ENCODE data around the gene PTPN2.
A peak's percentile ranks its signal among the peaks of the same experiment; 100 is the strongest.
"Not testable (repeated sequence)": the region's sequence is repeated elsewhere in the genome, so short reads cannot be mapped to it uniquely, and the experiment has no call there.

The PTPN2 gene

DNA sequence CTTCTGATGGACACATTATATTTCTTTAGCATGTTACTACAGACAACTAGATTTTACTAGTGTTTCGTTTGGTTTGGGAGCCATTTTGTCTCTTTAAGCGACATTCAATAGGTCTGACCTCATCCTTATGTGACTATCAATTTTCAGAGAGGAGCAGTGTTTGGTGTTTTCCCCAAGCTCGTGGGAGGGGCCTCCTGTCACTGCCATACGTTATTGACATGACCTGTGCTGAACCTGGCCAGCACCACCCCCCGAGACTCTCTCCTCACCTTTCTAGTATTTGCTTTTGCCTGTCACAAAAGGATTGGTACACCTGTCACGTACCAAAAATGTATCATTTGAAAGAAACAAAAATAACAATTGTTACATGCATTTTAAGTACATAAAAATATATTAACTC lies 111.9 kb downstream of the PTPN2 start:
- DNase-seq (ENCODE audit: low spot score), result no peak

DNA sequence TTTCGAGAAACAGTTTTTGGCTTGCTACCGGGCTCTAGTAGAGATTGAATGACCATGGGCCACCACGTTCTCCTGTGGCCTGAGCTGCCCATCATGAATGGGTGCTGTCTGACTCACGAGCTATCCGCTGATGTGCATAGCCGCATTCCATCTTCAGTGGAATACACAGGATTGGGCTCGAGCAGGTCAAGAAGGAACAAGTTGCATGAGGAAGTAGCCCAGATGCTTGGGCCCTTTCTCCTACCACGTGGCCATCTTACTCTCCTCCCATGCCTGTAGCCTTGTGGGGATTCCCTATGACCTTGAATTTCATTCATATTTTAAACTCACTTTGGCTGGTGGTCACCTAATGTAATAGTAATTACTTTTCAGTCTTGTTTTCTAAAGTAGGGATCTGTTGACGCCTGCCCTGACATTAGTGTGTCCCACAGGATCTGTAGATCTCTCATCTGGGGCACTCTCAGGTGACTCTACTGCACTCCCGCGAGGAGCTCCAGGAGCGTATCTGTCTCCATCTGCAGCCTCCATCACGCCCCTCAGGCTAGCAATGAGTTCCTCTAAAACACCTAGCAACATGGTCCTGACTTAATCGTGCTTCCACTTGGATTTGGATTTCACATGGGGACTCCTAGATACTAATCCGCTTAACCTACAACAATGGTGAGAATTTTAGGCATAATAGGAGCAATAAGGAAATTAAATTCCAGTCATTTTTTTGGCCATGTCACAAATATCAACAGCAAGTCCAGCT lies 113.4 kb downstream of the PTPN2 start:
- no peak for DNase-seq (ENCODE audit: low spot score)

DNA sequence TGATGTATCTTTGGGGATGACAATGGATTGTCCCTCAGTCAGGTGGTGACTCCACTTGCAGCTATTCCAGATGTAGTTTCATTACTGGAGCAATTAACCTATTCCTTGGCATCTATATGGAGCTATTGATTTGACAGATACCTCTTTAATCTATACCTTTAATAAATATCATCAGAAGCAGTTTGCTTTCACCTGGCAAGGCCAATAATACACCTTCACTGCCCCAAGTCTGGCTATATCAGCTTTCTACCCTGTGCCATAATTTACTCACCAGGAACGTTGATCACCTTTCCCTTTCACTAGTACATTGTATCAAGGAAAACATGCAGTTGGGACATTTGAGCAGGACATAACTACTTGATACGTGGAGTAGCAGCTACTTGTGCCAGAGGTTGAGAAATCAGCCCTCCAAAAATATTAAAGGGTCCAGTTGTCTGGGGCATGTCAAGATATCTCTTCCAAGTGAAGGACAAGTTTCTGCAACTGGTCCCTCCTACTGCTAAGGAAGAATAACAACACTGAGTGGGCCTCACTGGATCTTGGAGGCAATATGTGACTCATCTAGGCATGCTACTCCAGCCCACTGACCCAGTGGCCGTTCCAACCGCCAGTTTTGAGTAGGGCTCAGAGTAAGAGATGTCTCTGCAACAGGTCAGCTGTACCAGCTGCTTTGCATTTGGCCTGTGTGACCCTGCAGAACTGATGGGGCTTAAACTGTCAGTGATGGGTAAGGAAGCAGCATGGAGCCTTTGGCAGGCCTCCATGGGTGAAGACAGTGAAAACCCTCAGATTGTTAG lies 114.2 kb downstream of the PTPN2 start:
- DNase-seq (ENCODE audit: low spot score), result no peak

DNA sequence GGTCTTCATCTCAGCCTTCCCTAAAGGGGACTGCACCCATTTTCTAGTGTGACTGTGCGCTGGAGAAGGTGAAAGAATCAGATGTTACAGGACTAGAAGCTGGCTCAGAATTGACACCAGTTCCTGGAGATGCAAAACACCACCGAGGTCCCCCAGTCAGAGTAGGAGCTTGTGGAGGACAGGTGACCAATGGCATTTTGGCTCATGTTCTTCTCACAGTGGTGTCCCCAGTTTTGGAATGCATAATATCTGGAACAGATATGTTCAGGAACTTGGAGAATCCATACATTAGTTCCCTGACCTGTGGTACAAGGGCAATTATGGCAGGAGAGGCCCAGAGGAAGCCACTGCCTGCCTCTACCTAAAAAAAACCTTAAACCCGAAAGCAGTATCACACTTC lies 114.9 kb downstream of the PTPN2 start:
- no peak for DNase-seq (ENCODE audit: low spot score)

DNA sequence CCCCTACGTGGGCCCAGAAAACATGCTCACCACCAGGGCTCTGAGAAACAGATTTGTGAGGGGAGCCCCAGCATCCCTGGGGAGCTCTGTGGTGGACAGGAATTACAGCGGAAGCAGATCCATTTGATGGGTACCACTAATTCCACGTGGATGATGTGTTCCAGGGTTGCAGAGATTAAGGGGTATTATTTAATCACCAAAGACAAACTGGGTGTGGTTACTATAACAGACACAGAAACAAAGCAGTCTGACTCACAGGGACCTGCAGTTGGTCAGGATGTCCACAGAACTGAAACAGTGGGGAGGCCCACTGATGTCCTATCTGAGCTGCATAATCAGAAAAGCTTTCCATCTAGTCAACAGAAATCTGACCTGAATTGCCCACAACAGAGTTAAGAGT lies 115.4 kb downstream of the PTPN2 start:
- no peak for DNase-seq (ENCODE audit: low spot score)

DNA sequence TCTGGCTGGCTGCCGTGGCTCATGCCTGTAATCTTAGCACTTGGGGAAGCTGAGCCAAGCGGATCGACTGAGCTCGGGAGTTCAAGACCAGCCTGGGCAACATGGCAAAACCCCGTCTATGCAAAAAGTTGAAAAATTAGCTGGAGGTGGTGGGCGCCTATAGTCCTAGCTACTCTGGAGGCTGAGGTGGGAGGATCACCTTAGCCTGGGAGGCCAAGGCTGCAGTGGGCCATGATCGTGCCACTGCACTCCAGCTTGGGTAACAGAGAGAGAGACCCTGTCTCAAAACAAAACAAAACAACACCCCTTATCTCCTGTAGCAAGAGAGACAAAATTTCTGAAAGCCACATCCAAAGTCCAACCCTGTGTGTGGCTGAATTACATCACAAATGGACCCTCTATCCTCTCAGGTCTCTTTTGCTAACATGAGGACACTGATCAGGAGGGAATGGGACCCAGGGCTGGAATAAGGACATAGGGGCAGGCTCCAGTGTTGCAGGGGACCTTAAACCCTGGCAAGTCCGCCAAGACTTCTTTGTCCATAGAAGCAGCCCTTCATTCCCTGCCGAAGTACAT lies 116.4 kb downstream of the PTPN2 start:
- DNase-seq (ENCODE audit: low spot score), result no peak

DNA sequence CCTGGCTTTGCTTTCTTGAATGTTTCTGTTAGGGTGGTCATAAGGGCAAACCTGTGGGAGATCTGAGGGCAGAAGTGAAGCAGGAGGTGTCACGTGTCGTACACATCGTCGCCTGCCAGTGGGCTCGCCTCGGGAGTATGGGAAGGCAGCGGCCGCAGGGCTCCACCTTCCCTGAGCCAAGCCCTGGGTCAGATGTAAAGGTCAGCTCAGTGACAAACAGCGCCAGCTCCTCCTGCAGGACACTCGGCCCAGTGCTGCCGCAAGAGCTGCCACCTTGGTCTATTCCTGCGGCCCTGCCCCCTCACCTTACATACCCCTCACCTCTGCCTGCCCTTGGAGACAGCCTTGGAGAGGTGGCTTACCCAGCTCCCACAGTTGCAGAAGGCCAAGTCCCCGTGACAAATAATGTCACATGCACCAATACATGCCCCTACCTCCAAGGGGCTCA lies 117.0 kb downstream of the PTPN2 start:
- DNase-seq (ENCODE audit: low spot score), result no peak

DNA sequence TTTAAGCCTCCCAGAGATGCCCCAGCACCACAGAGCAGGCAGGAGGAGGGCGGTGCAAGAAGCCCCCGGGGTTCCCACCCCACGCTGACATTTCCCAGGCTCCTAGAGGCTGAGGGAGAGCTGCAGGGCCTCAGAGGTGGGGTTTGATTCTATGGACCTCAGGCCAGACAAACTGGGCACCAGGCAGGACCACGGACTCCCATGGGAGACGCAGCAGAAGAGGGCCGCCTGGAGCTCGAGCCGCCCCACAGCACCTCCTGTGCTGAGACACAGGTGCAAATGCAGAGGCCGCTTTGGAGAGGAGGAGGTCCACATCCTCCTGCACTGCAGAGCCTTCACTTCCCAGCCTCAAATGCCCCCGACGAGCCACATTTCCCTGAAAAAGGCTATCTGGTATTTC lies 118.5 kb downstream of the PTPN2 start:
- no peak for DNase-seq (ENCODE audit: low spot score)

DNA sequence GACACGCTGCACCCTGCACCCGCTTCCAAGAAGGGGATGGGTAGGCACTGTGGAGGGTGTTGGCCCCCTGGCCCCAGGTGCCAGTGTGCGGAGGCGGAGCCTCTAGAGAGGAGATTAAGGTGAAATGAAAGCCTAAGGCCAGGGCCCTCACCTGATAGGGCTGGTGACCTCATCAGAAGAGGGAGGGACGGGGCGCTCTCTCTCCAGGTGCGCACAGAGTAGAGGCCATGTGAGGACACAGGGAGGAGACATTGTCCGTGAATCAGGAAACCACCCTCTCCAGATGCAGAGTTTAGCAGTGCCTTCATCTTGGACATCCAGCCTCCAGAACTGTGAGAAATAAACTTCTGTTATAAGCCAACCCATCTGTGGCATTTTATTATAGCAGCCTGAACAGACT lies 118.9 kb downstream of the PTPN2 start:
- DNase-seq (ENCODE audit: low spot score), result no peak

DNA sequence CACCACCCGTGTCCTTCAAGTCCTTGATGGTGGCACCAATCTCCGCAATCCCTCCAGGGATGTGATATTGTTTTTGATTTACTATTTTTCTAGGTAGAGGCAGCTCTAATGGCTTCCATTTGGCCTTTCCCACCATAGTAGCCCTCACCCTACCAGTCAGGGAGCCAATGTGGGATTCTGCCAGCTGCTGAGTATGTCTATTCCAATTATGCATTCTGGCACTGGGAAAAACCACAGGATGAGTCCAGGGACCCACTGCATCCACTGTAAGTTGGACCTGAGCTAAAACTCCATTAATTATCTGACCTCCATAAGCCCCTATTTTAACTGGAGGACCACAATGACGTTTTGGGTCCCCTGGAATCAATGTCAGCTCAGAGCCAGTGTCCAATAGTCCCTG lies 125.5 kb downstream of the PTPN2 start:
- DNase-seq (ENCODE audit: low spot score), result not testable (repeated sequence)

DNA sequence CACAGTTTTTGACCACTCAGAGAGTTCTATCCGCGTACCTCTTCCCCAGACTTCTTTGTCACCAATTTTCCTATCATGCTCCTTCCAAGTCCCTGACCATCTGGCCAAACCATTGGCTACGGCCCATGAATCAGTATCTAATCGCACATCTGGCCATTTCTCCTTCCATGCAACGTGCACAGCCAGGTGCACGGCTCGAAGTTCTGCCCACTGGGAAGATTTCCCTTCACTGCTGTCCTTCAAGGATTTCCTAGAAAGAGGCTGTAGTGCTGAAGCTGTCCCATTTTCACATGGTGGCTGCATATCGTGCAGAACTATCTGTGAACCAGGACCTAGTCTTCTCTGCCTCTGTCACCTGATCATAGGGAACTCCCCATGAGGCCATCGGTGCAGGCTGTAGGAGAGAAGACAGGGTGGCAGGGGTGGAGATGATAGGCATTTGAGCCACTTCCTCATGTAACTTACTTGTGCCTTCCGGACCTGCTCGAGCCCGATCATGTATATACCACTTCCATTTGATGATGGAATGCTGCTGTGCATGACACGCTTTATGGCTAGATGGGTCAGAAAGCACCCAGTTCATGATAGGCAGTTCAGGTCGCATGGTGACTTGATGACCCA lies 127.3 kb downstream of the PTPN2 start:
- not testable (repeated sequence) for DNase-seq (ENCODE audit: low spot score)

DNA sequence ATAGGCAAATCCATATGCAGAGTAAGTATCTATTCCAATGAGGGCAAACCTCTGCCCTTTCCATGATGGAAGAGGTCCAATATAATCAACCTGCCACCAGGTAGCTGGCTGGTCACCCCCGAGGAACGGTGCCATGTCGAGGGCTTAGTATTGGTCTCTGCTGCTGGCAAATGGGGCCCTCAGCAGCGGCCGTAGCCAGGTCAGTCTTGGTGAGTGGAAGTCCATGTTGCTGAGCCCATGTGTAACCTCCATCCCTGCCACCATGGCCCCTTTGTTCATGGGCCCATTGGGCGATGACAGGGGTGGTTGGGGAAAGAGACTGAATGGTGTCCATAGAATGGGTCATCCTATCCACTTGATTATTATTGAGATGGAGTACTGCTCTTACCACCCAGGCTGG lies 128.4 kb downstream of the PTPN2 start:
- not testable (repeated sequence) for DNase-seq (ENCODE audit: low spot score)

DNA sequence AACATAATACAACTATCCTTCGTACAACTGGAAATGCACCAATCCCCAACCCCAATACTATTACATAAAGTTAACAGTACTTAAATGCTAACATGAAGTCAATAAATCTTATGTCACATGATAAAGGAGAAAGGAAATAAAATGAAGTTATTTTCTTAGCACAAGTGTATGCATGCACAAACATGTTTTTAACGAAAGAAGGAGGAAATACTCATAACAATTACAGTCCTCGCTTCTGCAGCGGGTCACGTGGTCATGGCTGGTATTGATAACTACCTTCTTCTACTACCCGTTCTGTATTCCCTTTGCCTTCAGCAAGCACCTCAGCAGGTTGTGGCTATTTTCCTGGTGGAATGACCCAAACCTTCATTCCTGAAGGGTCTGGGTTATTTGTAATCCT lies 129.5 kb downstream of the PTPN2 start:
- no peak for DNase-seq (ENCODE audit: low spot score)

DNA sequence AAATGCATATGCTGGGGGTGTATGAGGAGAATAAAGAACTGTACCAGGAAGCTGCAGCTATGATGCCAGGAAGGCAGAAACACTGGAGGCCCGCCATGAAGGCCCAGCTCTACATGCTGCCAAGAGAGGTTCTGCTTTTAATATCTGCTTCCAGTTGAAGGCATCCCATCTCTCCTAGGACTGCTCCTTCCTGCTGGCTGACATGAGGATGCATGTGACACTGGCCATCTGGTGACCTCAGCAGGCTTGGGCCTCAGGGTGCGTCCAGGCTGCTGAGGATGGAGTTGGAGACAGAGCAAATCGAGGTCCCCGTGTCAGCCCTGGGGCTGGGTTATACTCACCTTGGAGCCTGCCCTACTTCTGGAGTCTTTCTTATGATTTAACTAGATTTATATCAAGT lies 132.1 kb downstream of the PTPN2 start:
- DNase-seq (ENCODE audit: low spot score), result no peak

DNA sequence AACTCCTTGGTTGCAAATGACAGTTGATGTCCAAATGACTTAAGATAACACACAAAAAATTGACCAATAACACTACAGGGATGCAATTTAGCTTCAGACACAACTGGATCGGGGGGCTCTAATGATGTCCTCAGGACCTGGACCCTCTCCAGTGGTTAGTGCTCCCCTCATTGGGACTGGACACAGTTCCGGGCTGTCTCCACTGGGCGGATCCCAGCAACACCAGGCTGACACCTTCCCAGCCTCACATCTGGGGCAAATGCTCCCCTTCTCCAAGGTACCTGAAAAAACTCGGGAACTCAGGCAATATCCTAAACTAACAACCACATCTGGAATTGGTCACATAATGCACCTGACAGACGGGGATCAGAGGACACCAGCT lies 132.5 kb downstream of the PTPN2 start:
- DNase-seq (ENCODE audit: low spot score), result no peak

DNA sequence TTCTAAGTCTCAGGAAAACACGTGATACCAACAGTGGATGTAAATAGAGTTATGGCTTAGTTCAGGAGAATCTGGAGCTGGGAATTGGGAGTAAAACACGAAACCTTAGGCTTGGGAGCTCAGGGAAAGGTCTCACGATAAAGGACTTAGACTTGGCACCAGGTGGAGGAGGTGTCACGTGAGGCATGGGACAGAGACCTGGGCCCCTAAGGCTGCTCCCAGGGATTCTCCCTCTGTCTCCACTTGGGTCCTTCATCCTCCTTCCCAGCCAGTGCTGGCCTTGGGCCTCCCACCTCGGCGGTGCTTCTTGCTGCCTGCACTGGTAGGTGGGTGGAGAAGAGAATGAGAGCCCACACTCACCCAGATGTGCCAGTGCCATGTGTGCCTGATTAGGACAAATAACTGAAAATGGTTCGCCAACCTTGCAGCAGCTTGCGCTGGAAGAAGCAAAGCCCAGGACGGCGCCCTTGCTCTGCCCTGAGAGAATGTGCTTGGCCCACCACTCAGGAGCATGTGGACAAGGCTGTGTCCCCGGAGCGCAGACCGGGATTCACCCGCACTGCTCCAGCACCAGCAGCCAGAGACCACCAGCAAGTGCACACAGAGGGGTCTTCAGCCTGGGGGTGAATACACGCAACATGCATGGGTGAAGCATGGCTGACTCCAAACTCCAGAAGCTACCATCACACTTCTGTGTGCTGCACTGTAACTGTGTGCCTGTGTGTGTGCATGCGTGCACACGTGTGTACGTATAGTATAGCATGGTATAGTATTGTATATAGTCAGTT lies 133.1 kb downstream of the PTPN2 start:
- no peak for DNase-seq (ENCODE audit: low spot score)

DNA sequence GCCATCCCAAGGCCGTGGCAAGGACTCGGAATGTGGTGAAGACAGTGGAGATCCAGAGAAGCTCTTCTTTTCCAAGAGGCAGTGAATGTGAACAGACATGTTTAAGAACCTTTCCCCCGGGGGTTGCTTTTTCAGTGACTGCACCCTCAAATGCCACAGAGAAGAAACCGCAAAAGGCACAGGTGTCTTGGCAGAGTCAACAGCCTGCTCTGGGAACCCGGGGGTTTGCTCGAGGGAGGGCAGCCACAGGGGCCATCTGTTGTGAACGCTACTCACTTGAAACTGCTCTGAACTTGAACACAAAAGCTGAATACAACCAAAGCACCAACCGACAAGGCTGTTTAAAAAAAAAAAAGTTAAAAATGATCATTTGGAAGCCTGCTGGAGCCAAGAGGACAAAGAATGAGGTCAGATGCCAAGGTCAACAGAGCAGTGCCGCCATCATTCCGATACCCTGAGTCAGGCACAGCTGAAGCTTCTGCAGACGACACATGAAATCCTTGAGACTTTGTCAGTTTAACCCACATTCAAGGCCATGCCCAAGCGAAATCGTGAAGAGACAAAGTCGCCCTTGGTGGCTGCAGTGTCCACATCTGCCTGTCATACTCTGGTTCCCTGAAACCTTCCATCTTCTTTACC lies 133.8 kb downstream of the PTPN2 start:
- peak; percentile 4 for DNase-seq (ENCODE audit: low spot score)

DNA sequence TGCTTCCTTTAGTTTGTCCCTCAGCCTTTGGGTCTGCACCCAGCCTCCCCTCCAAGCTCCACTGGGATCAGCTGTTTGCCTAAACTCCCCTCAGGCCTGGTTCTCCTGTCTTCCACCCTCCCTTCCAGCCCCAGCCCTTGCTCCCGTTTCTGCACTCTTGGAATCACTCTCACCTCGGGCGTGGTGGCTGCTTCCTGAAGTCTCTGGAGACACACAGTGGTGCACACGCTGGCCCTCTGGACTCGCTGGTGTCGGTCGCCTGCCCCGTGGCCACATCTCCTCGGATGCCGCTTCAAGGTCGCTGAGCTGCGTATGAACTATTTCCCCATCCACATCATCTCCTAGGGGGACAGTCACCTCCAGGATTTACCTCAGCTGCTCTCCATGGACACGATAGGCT lies 134.9 kb downstream of the PTPN2 start:
- no peak for DNase-seq (ENCODE audit: low spot score)

DNA sequence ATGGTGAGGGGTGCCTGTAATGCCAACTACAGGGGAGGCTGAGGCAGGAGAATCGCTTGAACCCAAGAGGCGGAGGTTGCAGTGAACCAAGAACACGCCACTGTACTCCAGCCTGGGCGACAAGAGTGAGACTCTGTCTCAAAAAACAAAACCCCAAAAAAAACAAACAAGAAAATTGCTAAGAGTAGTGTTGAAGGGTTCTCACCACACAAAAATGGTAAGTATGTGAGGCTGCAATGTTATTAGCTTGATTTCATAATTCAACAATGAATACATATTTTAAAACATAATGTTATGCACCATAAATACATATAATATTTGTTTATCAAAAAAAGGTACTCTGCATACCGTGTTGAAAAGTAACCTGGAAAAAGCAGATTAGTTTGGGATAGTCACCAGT lies 135.4 kb downstream of the PTPN2 start:
- DNase-seq (ENCODE audit: low spot score), result no peak

DNA sequence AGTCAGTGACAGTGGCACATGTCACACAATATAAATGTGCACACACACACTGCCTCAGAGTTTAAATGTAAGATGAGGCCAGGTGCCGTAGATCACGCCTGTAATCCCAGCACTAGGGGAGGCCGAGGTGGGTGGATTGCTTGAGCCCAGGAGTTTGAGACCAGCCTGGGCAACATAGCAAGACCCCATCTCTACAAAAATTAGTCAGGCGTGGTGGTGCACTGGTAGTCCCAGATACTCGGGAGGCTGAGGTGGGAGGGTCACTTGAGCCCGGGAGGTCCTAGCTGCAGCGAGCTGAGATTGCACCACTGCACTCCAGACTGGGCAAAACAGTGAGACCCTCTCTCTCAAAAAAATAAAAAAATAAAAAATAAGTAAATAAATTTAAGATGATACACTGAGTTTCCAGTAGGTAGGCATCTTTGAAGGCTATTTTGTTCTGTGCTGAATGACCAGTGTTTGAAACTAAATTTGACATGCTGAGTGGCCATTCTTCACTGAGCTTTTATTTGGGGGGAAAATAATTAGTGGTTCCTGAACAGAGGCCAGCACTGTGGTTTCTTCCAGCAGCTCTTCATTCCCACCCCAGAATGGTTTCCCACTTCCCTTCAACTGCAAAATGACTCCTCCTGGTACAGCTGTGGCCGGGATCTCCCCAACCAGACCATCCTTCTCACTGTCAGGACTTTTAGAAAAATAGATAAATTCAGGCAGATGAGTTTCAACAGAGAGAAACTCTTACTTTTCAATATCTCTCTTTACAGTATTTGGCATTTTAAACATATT lies 136.3 kb downstream of the PTPN2 start:
- DNase-seq (ENCODE audit: low spot score), result no peak

Data from CD4-positive, alpha-beta T cell treated with Interleukin-2 at 100 ng/mL for 4 hours (primary cell).